ENCODE results near the gene LVRN. TPM values are rescaled to one million over a fixed set of nuclear protein-coding genes. Genes with fewer than 3 reads are reported as not detected.

LVRN gene
- total RNA-seq, 1 experiment from 2014 or later = 0.09 TPM

DNA sequence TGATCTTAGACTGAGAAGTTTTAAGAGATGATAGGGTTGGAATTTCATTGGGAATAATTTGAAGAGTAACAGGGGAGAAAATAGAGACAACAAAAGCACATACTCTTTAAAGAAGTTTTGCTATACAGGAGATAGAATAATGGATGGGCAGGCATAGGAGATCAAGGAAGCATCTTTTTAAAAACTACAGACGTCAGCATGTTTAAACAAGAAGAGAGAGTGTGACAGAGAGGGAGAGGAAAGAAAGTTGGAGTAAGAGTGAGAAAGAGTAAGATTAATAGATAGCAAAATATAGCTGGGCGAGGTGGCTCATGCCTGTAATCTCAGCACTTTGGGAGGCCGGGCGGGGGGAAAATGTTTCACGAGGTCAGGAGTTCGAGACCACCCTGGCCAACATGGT lies 5.3 kb upstream of the LVRN start:
- Mint-ChIP-seq H3K9me3 (no peaks in the 10 kb centered on the region), H3K36me3 (ENCODE audit: insufficient read depth in 1 of 3, low read depth in 3 of 3) (no peaks in the 10 kb centered on the region), H3K27me3 (ENCODE audit: low read depth) (peaks cover 4% of the 10 kb centered on the region; the same call in 1 of the 2 replicates), H3K4me1 (peaks cover 20 to 26% of the 10 kb centered on the region in 2 experiments), H3K27ac (no peak overlapping the region), H3K4me3 (no peak overlapping the region)
- WGBS (ENCODE audit: extremely low coverage, insufficient read length, low lambda C conversion rate) = no CpG with 5 or more reads among the region's 6 CpGs
- H2BK20ac ChIP-seq (ENCODE audit: low read depth, low read length, poor library complexity, severe bottlenecking) = no peak overlapping the region
- no peak overlapping the region for H2BK120ac ChIP-seq (ENCODE audit: low read depth, low read length, poor library complexity, severe bottlenecking)
- no peak overlapping the region for H3K4me2 ChIP-seq (ENCODE audit: insufficient read depth, insufficient read length, low read length)
- H3K27me3 ChIP-seq (ENCODE audit: insufficient read depth, low read length) = peaks cover 14% of the 10 kb centered on the region; the same call in 1 of the 2 replicates
- no peak overlapping the region for H2AFZ ChIP-seq (ENCODE audit: low read length)
- H3K23me2 ChIP-seq (ENCODE audit: insufficient read length, low read depth, low read length, poor library complexity, severe bottlenecking) = peaks cover 5% of the 10 kb centered on the region
- no peak overlapping the region for H4K91ac ChIP-seq (ENCODE audit: insufficient read length, low read depth, low read length)
- no peak overlapping the region for H3K4ac ChIP-seq (ENCODE audit: low read depth, low read length)
- no peak for DNase-seq
- no peak overlapping the region for H3T11ph ChIP-seq (ENCODE audit: low read length)
- H3K23ac ChIP-seq (ENCODE audit: insufficient read length, low read depth, low read length) = no peak overlapping the region
- no peaks in the 10 kb centered on the region for H4K20me1 ChIP-seq (ENCODE audit: control insufficient read depth, insufficient read depth, insufficient read length)
- no peaks in the 10 kb centered on the region for H3K9me3 ChIP-seq (ENCODE audit: control insufficient read depth, low read depth, low read length)
- no peak overlapping the region for H4K5ac ChIP-seq (ENCODE audit: insufficient read length, low read depth, low read length)
- H3K18ac ChIP-seq (ENCODE audit: insufficient read length, low read depth, low read length) = no peak overlapping the region
- H3K79me2 ChIP-seq (ENCODE audit: insufficient read depth, low read length) = no peaks in the 10 kb centered on the region
- no peak overlapping the region for H2BK12ac ChIP-seq (ENCODE audit: insufficient read length, low read depth, low read length)
- no peaks in the 10 kb centered on the region for H3K4me1 ChIP-seq (ENCODE audit: insufficient read depth, low read length)
- no peak overlapping the region for H2BK5ac ChIP-seq (ENCODE audit: insufficient read length, low read length)
- no peaks in the 10 kb centered on the region for H3K79me1 ChIP-seq (ENCODE audit: insufficient read depth, low read depth, low read length, poor library complexity, severe bottlenecking)
- no peak overlapping the region for H2AK5ac ChIP-seq (ENCODE audit: insufficient read length, low read length)
- H2BK15ac ChIP-seq (ENCODE audit: low read depth, low read length) = no peak overlapping the region
- no peak overlapping the region for H3K27ac ChIP-seq (ENCODE audit: insufficient read length, low read depth, low read length)
- no peak overlapping the region for H4K8ac ChIP-seq (replicated peaks; ENCODE audit: insufficient read length, low read depth, low read length)
- no peak overlapping the region for H3K14ac ChIP-seq (ENCODE audit: insufficient read depth, low read length)
- TF ChIP-seq, protein P1, sequence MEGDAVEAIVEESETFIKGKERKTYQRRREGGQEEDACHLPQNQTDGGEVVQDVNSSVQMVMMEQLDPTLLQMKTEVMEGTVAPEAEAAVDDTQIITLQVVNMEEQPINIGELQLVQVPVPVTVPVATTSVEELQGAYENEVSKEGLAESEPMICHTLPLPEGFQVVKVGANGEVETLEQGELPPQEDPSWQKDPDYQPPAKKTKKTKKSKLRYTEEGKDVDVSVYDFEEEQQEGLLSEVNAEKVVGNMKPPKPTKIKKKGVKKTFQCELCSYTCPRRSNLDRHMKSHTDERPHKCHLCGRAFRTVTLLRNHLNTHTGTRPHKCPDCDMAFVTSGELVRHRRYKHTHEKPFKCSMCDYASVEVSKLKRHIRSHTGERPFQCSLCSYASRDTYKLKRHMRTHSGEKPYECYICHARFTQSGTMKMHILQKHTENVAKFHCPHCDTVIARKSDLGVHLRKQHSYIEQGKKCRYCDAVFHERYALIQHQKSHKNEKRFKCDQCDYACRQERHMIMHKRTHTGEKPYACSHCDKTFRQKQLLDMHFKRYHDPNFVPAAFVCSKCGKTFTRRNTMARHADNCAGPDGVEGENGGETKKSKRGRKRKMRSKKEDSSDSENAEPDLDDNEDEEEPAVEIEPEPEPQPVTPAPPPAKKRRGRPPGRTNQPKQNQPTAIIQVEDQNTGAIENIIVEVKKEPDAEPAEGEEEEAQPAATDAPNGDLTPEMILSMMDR (conservative IDR thresholded peaks at IDR 0.05) = no peak
- H3K56ac ChIP-seq (ENCODE audit: insufficient read length, low read depth, low read length) = no peak overlapping the region
- H3K9ac ChIP-seq (ENCODE audit: extremely low read depth, insufficient read length, low read length) = no peak overlapping the region

Data from H9 (cell line).